ENCODE measurements around the gene SPAG17. TPM values are rescaled to one million over a fixed set of nuclear protein-coding genes. Genes with fewer than 3 reads are reported as not detected.

The SPAG17 gene
- total and polyA plus RNA-seq, 5 donors from 2014 or later: not detected

- no peak overlapping the region for H3K4me3 Mint-ChIP-seq
- Histone ChIP-seq H3K27me3 (ENCODE audit: control insufficient read depth, insufficient read depth, low read length) (no peaks in the 10 kb centered on the region), H3K4me3 (ENCODE audit: low read depth, low read length) (no peak overlapping the region), H3K9me3 (ENCODE audit: control insufficient read depth in 2 of 2, low read length in 2 of 2) (no peaks in the 10 kb centered on the region), H3K4me1 (ENCODE audit: control insufficient read depth, insufficient read depth, low read length, poor library complexity, severe bottlenecking) (no peaks in the 10 kb centered on the region), H3K36me3 (ENCODE audit: control insufficient read depth, insufficient read depth, low read length) (no peaks in the 10 kb centered on the region), H3K27ac (ENCODE audit: insufficient read depth, low read length, poor library complexity, severe bottlenecking) (no peak overlapping the region)
- H3K9me3 Mint-ChIP-seq: peaks cover 0 to 1% (median 0%) of the 10 kb centered on the region in 7 donors
- no peaks in the 10 kb centered on the region for H3K4me1 Mint-ChIP-seq
- no peaks in the 10 kb centered on the region for H3K36me3 Mint-ChIP-seq
- H3K27me3 Mint-ChIP-seq: no peaks in the 10 kb centered on the region
- no peak for ATAC-seq (ENCODE audit: low read depth in 2 of 2)
- DNase-seq: peak in 1 of 3 donors; percentile 26
- H3K27ac Mint-ChIP-seq: no peak overlapping the region
Measured at GRCh38 chr1:118136187-118136941, 48.7 kb downstream of the SPAG17 start.

GRCh38 chr1:118132000-118132399, 53.0 kb downstream of the SPAG17 start:
- Mint-ChIP-seq H3K9me3 (peaks cover 0 to 8% (median 2%) of the 10 kb centered on the region in 7 donors), H3K27me3 (no peaks in the 10 kb centered on the region), H3K4me1 (no peaks in the 10 kb centered on the region), H3K4me3 (no peak overlapping the region), H3K36me3 (no peaks in the 10 kb centered on the region), H3K27ac (no peak overlapping the region)
- Histone ChIP-seq H3K27me3 (ENCODE audit: control insufficient read depth, insufficient read depth, low read length) (no peaks in the 10 kb centered on the region), H3K9me3 (ENCODE audit: control insufficient read depth in 2 of 2, low read length in 2 of 2) (no peaks in the 10 kb centered on the region), H3K4me3 (ENCODE audit: low read depth, low read length) (no peak overlapping the region), H3K36me3 (ENCODE audit: control insufficient read depth, insufficient read depth, low read length) (no peaks in the 10 kb centered on the region), H3K4me1 (ENCODE audit: control insufficient read depth, insufficient read depth, low read length, poor library complexity, severe bottlenecking) (no peaks in the 10 kb centered on the region), H3K27ac (ENCODE audit: insufficient read depth, low read length, poor library complexity, severe bottlenecking) (no peak overlapping the region)
- ATAC-seq (ENCODE audit: low read depth in 2 of 2): no peak
- DNase-seq: no peak

GRCh38 chr1:118128761-118129160, 56.3 kb downstream of the SPAG17 start:
- ATAC-seq (ENCODE audit: low read depth in 2 of 2) (no peak), DNase-seq (no peak)
- Histone ChIP-seq H3K9me3 (ENCODE audit: control insufficient read depth in 2 of 2, low read length in 2 of 2) (no peaks in the 10 kb centered on the region), H3K4me3 (ENCODE audit: low read depth, low read length) (no peak overlapping the region), H3K27ac (ENCODE audit: insufficient read depth, low read length, poor library complexity, severe bottlenecking) (no peak overlapping the region), H3K36me3 (ENCODE audit: control insufficient read depth, insufficient read depth, low read length) (no peaks in the 10 kb centered on the region), H3K27me3 (ENCODE audit: control insufficient read depth, insufficient read depth, low read length) (no peaks in the 10 kb centered on the region), H3K4me1 (ENCODE audit: control insufficient read depth, insufficient read depth, low read length, poor library complexity, severe bottlenecking) (no peaks in the 10 kb centered on the region)
- Mint-ChIP-seq H3K9me3 (peaks cover 0 to 8% (median 3%) of the 10 kb centered on the region in 7 donors), H3K27ac (no peak overlapping the region), H3K27me3 (no peaks in the 10 kb centered on the region), H3K4me3 (no peak overlapping the region), H3K36me3 (no peaks in the 10 kb centered on the region), H3K4me1 (no peaks in the 10 kb centered on the region)

GRCh38 chr1:118124064-118124463, 61.0 kb downstream of the SPAG17 start:
- no peaks in the 10 kb centered on the region for H3K9me3 ChIP-seq (ENCODE audit: control insufficient read depth in 2 of 2, low read length in 2 of 2)
- H3K4me1 Mint-ChIP-seq: no peaks in the 10 kb centered on the region
- no peaks in the 10 kb centered on the region for H3K27me3 ChIP-seq (ENCODE audit: control insufficient read depth, insufficient read depth, low read length)
- peaks cover 5% of the 10 kb centered on the region for H3K27me3 Mint-ChIP-seq
- no peaks in the 10 kb centered on the region for H3K36me3 ChIP-seq (ENCODE audit: control insufficient read depth, insufficient read depth, low read length)
- no peaks in the 10 kb centered on the region for H3K4me1 ChIP-seq (ENCODE audit: control insufficient read depth, insufficient read depth, low read length, poor library complexity, severe bottlenecking)
- H3K4me3 Mint-ChIP-seq: no peak overlapping the region
- DNase-seq (no peak), ATAC-seq (ENCODE audit: low read depth in 2 of 2) (no peak)
- H3K27ac Mint-ChIP-seq: no peak overlapping the region
- H3K36me3 Mint-ChIP-seq: no peaks in the 10 kb centered on the region
- no peak overlapping the region for H3K4me3 ChIP-seq (ENCODE audit: low read depth, low read length)
- peaks cover 0 to 4% (median 1%) of the 10 kb centered on the region in 7 donors for H3K9me3 Mint-ChIP-seq
- no peak overlapping the region for H3K27ac ChIP-seq (ENCODE audit: insufficient read depth, low read length, poor library complexity, severe bottlenecking)

GRCh38 chr1:118123116-118123839, 61.8 kb downstream of the SPAG17 start:
- no peak overlapping the region for H3K4me3 ChIP-seq (ENCODE audit: low read depth, low read length)
- no peak overlapping the region for H3K4me3 Mint-ChIP-seq

GRCh38 chr1:118122234-118123004, 62.6 kb downstream of the SPAG17 start:
- Histone ChIP-seq H3K9me3 (ENCODE audit: control insufficient read depth in 2 of 2, low read length in 2 of 2) (no peaks in the 10 kb centered on the region), H3K4me3 (ENCODE audit: low read depth, low read length) (no peak overlapping the region), H3K27me3 (ENCODE audit: control insufficient read depth, insufficient read depth, low read length) (no peaks in the 10 kb centered on the region), H3K4me1 (ENCODE audit: control insufficient read depth, insufficient read depth, low read length, poor library complexity, severe bottlenecking) (no peaks in the 10 kb centered on the region), H3K27ac (ENCODE audit: insufficient read depth, low read length, poor library complexity, severe bottlenecking) (no peak overlapping the region), H3K36me3 (ENCODE audit: control insufficient read depth, insufficient read depth, low read length) (no peaks in the 10 kb centered on the region)
- Mint-ChIP-seq H3K27me3 (peaks cover 5% of the 10 kb centered on the region), H3K4me3 (no peak overlapping the region), H3K4me1 (no peaks in the 10 kb centered on the region), H3K27ac (no peak overlapping the region), H3K36me3 (no peaks in the 10 kb centered on the region), H3K9me3 (peaks cover 0 to 2% (median 0%) of the 10 kb centered on the region in 7 donors)
- ATAC-seq (ENCODE audit: low read depth in 2 of 2): no peak
- DNase-seq: no peak

More at GRCh38 chr1:118123116-118123839, 61.8 kb downstream of the SPAG17 start:
- Histone ChIP-seq H3K27me3 (ENCODE audit: control insufficient read depth, insufficient read depth, low read length) (no peaks in the 10 kb centered on the region), H3K4me1 (ENCODE audit: control insufficient read depth, insufficient read depth, low read length, poor library complexity, severe bottlenecking) (no peaks in the 10 kb centered on the region), H3K27ac (ENCODE audit: insufficient read depth, low read length, poor library complexity, severe bottlenecking) (no peak overlapping the region), H3K36me3 (ENCODE audit: control insufficient read depth, insufficient read depth, low read length) (no peaks in the 10 kb centered on the region), H3K9me3 (ENCODE audit: control insufficient read depth in 2 of 2, low read length in 2 of 2) (no peaks in the 10 kb centered on the region)
- ATAC-seq (ENCODE audit: low read depth in 2 of 2) (no peak), DNase-seq (no peak)
- Mint-ChIP-seq H3K36me3 (no peaks in the 10 kb centered on the region), H3K27ac (no peak overlapping the region), H3K9me3 (peaks cover 0 to 2% (median 0%) of the 10 kb centered on the region in 7 donors), H3K27me3 (peaks cover 5% of the 10 kb centered on the region), H3K4me1 (no peaks in the 10 kb centered on the region)

- Mint-ChIP-seq H3K9me3 (peaks cover 0 to 2% (median 0%) of the 10 kb centered on the region in 7 donors), H3K36me3 (no peaks in the 10 kb centered on the region), H3K27me3 (peaks cover 14% of the 10 kb centered on the region), H3K4me3 (no peak overlapping the region), H3K4me1 (no peaks in the 10 kb centered on the region), H3K27ac (no peak overlapping the region)
- ATAC-seq (ENCODE audit: low read depth in 2 of 2): no peak
- Histone ChIP-seq H3K36me3 (ENCODE audit: control insufficient read depth, insufficient read depth, low read length) (no peaks in the 10 kb centered on the region), H3K9me3 (ENCODE audit: control insufficient read depth in 2 of 2, low read length in 2 of 2) (no peaks in the 10 kb centered on the region), H3K27me3 (ENCODE audit: control insufficient read depth, insufficient read depth, low read length) (no peaks in the 10 kb centered on the region), H3K27ac (ENCODE audit: insufficient read depth, low read length, poor library complexity, severe bottlenecking) (no peak overlapping the region), H3K4me1 (ENCODE audit: control insufficient read depth, insufficient read depth, low read length, poor library complexity, severe bottlenecking) (no peaks in the 10 kb centered on the region), H3K4me3 (ENCODE audit: low read depth, low read length) (no peak overlapping the region)
- DNase-seq: no peak
Measured at GRCh38 chr1:118118873-118119463, 66.1 kb downstream of the SPAG17 start.

Measured in CD4-positive, CD25-positive, alpha-beta regulatory T cell (primary cell).